ENCODE data around the gene NRDE2.
A peak's percentile ranks its signal among the peaks of the same experiment; 100 is the strongest.
"Not testable (repeated sequence)": the region's sequence is repeated elsewhere in the genome, so short reads cannot be mapped to it uniquely, and the experiment has no call there.

The NRDE2 gene

GRCh38 chr14:90253826-90254225 is 77.9 kb downstream of the NRDE2 start:
- Mint-ChIP-seq H3K27ac (no peak overlapping the region), H3K9me3 (no peaks in the 10 kb centered on the region), H3K4me1 (ENCODE audit: low read depth) (peaks cover 22% of the 10 kb centered on the region), H3K27me3 (peaks cover 12% of the 10 kb centered on the region), H3K36me3 (ENCODE audit: low read depth) (peaks cover 23% of the 10 kb centered on the region), H3K4me3 (no peak overlapping the region)
- DNase-seq, result no peak

- Mint-ChIP-seq H3K4me1 (ENCODE audit: low read depth) (no peaks in the 10 kb centered on the region), H3K27me3 (peaks cover 20% of the 10 kb centered on the region), H3K4me3 (no peak overlapping the region), H3K9me3 (peaks cover 6% of the 10 kb centered on the region), H3K27ac (no peak overlapping the region), H3K36me3 (ENCODE audit: low read depth) (no peaks in the 10 kb centered on the region)
- no peak for DNase-seq
Measured at GRCh38 chr14:90248594-90248993, 83.1 kb downstream of the NRDE2 start.

GRCh38 chr14:90247441-90247840 is 84.3 kb downstream of the NRDE2 start:
- H3K4me1 Mint-ChIP-seq (ENCODE audit: low read depth); H3K27ac Mint-ChIP-seq; H3K9me3 Mint-ChIP-seq; H3K4me3 Mint-ChIP-seq; DNase-seq; H3K36me3 Mint-ChIP-seq (ENCODE audit: low read depth): not testable (repeated sequence)
- peaks cover 14% of the 10 kb centered on the region for H3K27me3 Mint-ChIP-seq

GRCh38 chr14:90246936-90247335 is 84.8 kb downstream of the NRDE2 start:
- Mint-ChIP-seq H3K27ac (no peak overlapping the region), H3K27me3 (peaks cover 13% of the 10 kb centered on the region), H3K36me3 (ENCODE audit: low read depth) (no peaks in the 10 kb centered on the region), H3K9me3 (peaks cover 6% of the 10 kb centered on the region), H3K4me3 (no peak overlapping the region), H3K4me1 (ENCODE audit: low read depth) (no peaks in the 10 kb centered on the region)
- no peak for DNase-seq

- peaks cover 10% of the 10 kb centered on the region for H3K27me3 Mint-ChIP-seq
- no peak overlapping the region for H3K27ac Mint-ChIP-seq
- peaks cover 38% of the 10 kb centered on the region for H3K9me3 Mint-ChIP-seq
- H3K36me3 Mint-ChIP-seq (ENCODE audit: low read depth), result peaks cover 4% of the 10 kb centered on the region
- no peak overlapping the region for H3K4me3 Mint-ChIP-seq
- H3K4me1 Mint-ChIP-seq (ENCODE audit: low read depth), result no peaks in the 10 kb centered on the region
- DNase-seq, result no peak
Measured at GRCh38 chr14:90242444-90242843, 89.3 kb downstream of the NRDE2 start.

- Mint-ChIP-seq H3K27me3 (peaks cover 16% of the 10 kb centered on the region), H3K36me3 (ENCODE audit: low read depth) (peaks cover 4% of the 10 kb centered on the region), H3K4me1 (ENCODE audit: low read depth) (no peaks in the 10 kb centered on the region), H3K9me3 (peaks cover 44% of the 10 kb centered on the region), H3K4me3 (no peak overlapping the region), H3K27ac (no peak overlapping the region)
- no peak for DNase-seq
Measured at GRCh38 chr14:90239139-90239538, 92.6 kb downstream of the NRDE2 start.

GRCh38 chr14:90235179-90235976 is 96.4 kb downstream of the NRDE2 start:
- Mint-ChIP-seq H3K4me1 (ENCODE audit: low read depth) (no peaks in the 10 kb centered on the region), H3K4me3 (no peak overlapping the region), H3K27me3 (peaks cover 30% of the 10 kb centered on the region), H3K9me3 (peaks cover 33% of the 10 kb centered on the region), H3K36me3 (ENCODE audit: low read depth) (peaks cover 2% of the 10 kb centered on the region), H3K27ac (no peak overlapping the region)
- DNase-seq, result peak; percentile 82

- not testable (repeated sequence) for DNase-seq; H3K9me3 Mint-ChIP-seq; H3K4me3 Mint-ChIP-seq; H3K27ac Mint-ChIP-seq; H3K4me1 Mint-ChIP-seq (ENCODE audit: low read depth); H3K36me3 Mint-ChIP-seq (ENCODE audit: low read depth)
- peaks cover 18% of the 10 kb centered on the region for H3K27me3 Mint-ChIP-seq
Measured at GRCh38 chr14:90229942-90230341, 101.8 kb downstream of the NRDE2 start.

GRCh38 chr14:90228478-90228877 is 103.3 kb downstream of the NRDE2 start:
- Mint-ChIP-seq H3K4me3 (no peak overlapping the region), H3K36me3 (ENCODE audit: low read depth) (no peaks in the 10 kb centered on the region), H3K27me3 (peaks cover 15% of the 10 kb centered on the region), H3K4me1 (ENCODE audit: low read depth) (no peaks in the 10 kb centered on the region), H3K9me3 (peaks cover 6% of the 10 kb centered on the region), H3K27ac (no peak overlapping the region)
- DNase-seq, result no peak

All from activated T-cell treated with anti-CD3 and anti-CD28 coated beads, Interleukin-2, amount 50 U/mL, for 24 hours (primary cell).